ENCODE measurements around the gene SEMA6D.

SEMA6D gene

DNA sequence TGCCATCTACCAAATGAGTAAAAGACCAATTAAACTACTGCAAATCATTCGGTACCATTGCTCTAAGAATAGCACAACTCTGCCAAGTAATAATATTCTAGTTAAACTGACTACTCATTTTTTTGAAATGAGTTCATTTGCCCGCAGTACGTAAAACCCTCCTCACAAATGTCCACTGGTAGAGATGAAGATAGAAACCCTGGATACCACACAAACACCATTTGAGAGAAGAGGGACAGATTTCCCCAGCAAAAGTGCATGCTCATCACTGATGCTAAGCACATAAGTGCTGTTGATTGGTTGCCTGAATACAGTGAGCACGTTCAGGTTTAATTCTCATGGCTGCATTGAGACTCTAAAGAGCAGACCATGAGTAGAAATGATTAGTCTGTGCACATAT lies 34.6 kb upstream of the SEMA6D start:
- TF ChIP-seq, protein P1, sequence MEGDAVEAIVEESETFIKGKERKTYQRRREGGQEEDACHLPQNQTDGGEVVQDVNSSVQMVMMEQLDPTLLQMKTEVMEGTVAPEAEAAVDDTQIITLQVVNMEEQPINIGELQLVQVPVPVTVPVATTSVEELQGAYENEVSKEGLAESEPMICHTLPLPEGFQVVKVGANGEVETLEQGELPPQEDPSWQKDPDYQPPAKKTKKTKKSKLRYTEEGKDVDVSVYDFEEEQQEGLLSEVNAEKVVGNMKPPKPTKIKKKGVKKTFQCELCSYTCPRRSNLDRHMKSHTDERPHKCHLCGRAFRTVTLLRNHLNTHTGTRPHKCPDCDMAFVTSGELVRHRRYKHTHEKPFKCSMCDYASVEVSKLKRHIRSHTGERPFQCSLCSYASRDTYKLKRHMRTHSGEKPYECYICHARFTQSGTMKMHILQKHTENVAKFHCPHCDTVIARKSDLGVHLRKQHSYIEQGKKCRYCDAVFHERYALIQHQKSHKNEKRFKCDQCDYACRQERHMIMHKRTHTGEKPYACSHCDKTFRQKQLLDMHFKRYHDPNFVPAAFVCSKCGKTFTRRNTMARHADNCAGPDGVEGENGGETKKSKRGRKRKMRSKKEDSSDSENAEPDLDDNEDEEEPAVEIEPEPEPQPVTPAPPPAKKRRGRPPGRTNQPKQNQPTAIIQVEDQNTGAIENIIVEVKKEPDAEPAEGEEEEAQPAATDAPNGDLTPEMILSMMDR (conservative IDR thresholded peaks at IDR 0.05) = no peak
- no peak overlapping the region for H3K27ac ChIP-seq

DNA sequence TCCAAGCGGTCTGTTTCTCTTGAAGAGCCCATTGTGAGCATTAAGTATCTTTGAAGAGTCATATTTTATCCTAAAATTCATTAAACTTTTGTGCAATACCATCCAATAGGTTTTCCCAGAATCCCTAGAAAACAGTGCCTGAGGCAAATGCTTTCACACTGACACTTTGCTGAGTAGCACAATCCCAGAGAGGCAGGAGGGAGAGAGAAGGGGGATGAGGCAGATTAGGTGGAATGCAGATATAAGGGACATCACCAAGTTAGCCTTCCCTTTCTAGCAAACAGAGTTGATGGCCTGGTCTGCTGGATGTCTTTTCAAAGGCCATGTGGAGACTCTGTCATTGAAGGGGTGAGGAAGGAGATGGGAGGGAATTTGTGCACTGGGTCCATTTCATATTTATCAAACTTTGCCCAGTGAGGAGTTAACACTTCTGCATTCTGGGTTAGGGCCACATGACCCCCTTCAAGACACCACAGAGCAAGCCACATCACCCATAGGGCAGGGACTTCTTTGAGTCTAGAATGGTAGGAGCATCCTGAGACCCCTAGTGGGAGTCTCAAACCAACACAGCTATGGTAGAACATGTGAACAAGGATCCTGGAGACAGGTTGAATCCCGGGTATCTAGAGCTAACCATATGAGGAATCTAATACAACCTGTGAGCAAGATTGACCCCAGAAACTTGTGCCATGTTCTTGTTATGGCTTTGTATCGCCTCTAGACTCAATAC lies 32.0 kb upstream of the SEMA6D start:
- no peak overlapping the region for H3K27ac ChIP-seq
- TF ChIP-seq, protein P1 (conservative IDR thresholded peaks at IDR 0.05) = no peak

GRCh38 chr15:47688573-47689086 lies 28.7 kb upstream of the SEMA6D start:
- H3K27ac ChIP-seq = no peak overlapping the region
- TF ChIP-seq, protein P1 (conservative IDR thresholded peaks at IDR 0.05) = no peak

DNA sequence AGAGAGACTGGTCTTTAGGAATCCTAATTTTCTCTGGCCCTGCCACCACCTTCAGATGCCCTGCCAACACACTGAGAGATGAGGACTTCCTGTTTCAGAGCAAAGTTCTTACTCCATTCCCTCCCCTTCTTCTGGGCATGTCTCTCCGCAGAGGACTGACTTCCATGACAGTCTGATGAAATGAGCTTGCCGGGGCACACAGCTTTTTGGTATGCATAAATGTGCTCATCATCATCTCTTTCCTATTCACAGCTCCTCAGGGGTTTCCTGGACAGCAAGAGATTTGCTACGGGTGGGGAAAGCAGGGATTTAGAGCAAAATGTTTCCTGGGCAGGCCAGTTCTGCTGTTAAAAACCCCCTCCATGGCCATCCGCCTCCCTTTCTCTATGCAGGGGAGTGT lies 27.6 kb upstream of the SEMA6D start:
- H3K27ac ChIP-seq = no peak overlapping the region
- TF ChIP-seq, protein P1 (conservative IDR thresholded peaks at IDR 0.05) = no peak

DNA sequence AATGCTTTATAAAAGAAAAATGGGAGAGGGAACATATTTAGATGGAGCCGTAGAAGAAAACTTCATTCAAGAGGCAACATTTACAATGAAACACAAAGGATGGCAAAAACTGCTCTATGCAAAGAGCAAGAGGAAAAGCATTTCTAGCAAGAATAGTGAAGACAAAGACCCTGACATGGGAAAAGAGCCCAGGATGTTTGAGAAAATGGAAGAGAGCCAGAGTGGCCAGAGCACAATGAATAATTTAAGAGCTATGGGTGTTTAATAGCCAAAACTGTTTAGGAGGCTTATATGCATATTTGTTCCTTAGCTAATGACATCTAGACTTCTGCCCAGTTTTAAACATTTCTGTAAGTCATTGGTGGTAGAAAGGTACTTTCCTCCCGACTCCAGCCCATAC lies 25.4 kb upstream of the SEMA6D start:
- H3K27ac ChIP-seq = no peak overlapping the region
- TF ChIP-seq, protein P1 (conservative IDR thresholded peaks at IDR 0.05) = no peak

- TF ChIP-seq, protein P1 (conservative IDR thresholded peaks at IDR 0.05) = no peak
- no peak overlapping the region for H3K27ac ChIP-seq
These were observed 21.0 kb upstream of the SEMA6D start for GRCh38 chr15:47696351-47696750.

DNA sequence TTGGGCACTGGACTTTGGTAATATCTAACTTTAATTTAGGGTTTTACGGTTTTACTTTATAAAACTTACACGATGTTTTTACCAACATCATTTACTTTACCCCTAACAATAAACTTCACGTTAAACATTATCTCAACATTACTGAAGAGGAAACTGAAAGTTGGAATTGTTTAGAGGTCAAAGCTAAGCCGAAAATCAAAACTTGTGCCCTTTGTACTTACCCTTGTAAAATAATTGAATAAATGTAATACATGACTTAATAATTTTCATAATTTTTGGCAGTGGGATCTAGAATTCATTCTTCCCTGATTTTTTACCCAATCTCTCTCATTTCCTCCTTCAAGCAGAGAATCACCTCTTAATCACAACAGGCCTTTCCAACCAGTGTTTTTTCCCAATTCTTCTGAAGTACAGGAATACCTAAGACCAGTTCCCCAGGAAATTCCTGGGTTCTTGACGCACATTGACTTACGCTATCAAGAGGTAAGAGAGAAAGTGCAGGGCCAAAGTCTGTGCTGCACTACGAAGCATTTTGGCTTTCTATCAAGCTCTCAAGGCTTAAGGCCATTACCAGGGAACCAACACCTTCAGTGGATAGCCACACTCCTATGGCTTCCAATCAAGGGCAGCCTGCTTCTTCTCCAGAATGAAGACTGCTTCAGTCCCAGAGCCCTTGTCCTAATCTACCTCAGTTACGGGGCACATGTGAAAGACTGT lies 11.9 kb upstream of the SEMA6D start:
- H3K27ac ChIP-seq = no peak overlapping the region
- TF ChIP-seq, protein P1 (conservative IDR thresholded peaks at IDR 0.05) = no peak
